HepG2 (cell line): ENCODE data around the gene JADE2. TPM values are rescaled to one million over a fixed set of nuclear protein-coding genes. Genes with fewer than 3 reads are reported as not detected.
A peak's percentile ranks its signal among the peaks of the same experiment; 100 is the strongest.

Experiments
- ARID4A ChIP-seq: sonication (generic); formaldehyde crosslinking; IDR thresholded peaks from 2 replicates; pipeline ENCODE4 v1.5.0; 2020; ENCODE audit warnings: mild to moderate bottlenecking, missing genetic modification reagents, borderline replicate concordance
- EHMT2 ChIP-seq: fragments of 200-600 bp; sonication (generic); IDR thresholded peaks from 2 replicates; pipeline ENCODE4 v1.7.0; 2017; ENCODE audit warnings: antibody characterized with exemption, low read depth, low read length, borderline replicate concordance
- FOSL1 ChIP-seq: sonication (generic); formaldehyde crosslinking; IDR thresholded peaks from 2 replicates; pipeline ENCODE4 v1.9.0; 2021; ENCODE audit warnings: missing genetic modification reagents, borderline replicate concordance
- MIER2 ChIP-seq: IDR thresholded peaks from 2 replicates; pipeline ENCODE4 v1.6.1; 2016; ENCODE audit warnings: missing biosample characterization, missing genetic modification reagents
- NFAT5 ChIP-seq: sonication (generic); formaldehyde crosslinking; IDR thresholded peaks from 2 replicates; pipeline ENCODE4 v1.4.0; 2020; ENCODE audit warnings: missing genetic modification reagents
- TBX2 ChIP-seq: sonication (generic); formaldehyde crosslinking; IDR thresholded peaks from 2 replicates; pipeline ENCODE4 v1.5.0; 2020; ENCODE audit warnings: missing genetic modification reagents, mild to moderate bottlenecking, borderline replicate concordance
- TRIM24 ChIP-seq: sonication (generic); formaldehyde crosslinking; IDR thresholded peaks from 2 replicates; pipeline ENCODE4 v1.8.0; 2022; ENCODE audit warnings: mild to moderate bottlenecking, missing genetic modification reagents
- ZBTB8A ChIP-seq: sonication (generic); formaldehyde crosslinking; IDR thresholded peaks from 2 replicates; pipeline ENCODE4 v1.4.0; 2020; ENCODE audit warnings: mild to moderate bottlenecking, low read depth, missing genetic modification reagents, borderline replicate concordance
- ZNF12 ChIP-seq: sonication (generic); formaldehyde crosslinking; IDR thresholded peaks from 2 replicates; pipeline ENCODE4 v1.5.0; 2020; ENCODE audit warnings: missing genetic modification reagents
- ZNF513 ChIP-seq: sonication (generic); formaldehyde crosslinking; conservative IDR thresholded peaks from 2 replicates; pipeline ENCODE4 v1.5.0; 2020; ENCODE audit warnings: missing genetic modification reagents
- ZNF557 ChIP-seq: sonication (generic); formaldehyde crosslinking; IDR thresholded peaks from 2 replicates; pipeline ENCODE4 v1.4.0; 2020; ENCODE audit warnings: missing genetic modification reagents
- ZNF790 ChIP-seq: sonication (generic); formaldehyde crosslinking; IDR thresholded peaks from 2 replicates; pipeline ENCODE4 v1.8.0; 2022; ENCODE audit warnings: missing genetic modification reagents, mild to moderate bottlenecking, borderline replicate concordance
- ZNF841 ChIP-seq: sonication (generic); formaldehyde crosslinking; IDR thresholded peaks from 2 replicates; pipeline ENCODE4 v1.8.1; 2023; ENCODE audit warnings: missing genetic modification reagents, borderline replicate concordance
- polyA plus RNA-seq, 8 experiments: library from polyadenylated mRNA; depleted of rRNA in 3 of 8; stranded (reverse) in 7 of 8; unstranded in 1 of 8; fragments of >200 nt; fragmentation: Illumina TruSeq in 4 of 8; extraction: Trizol in 4 of 8; gene quantifications; 2 replicates each; pipeline versions ENCODE4 v1.2.1 to v1.2.3, GENCODE V29; 2011 to 2016; ENCODE audit warnings: low read depth in 4 of 8, missing spikeins in 1 of 8, mixed read lengths in 1 of 8; ENCODE audit not compliant: insufficient read depth in 1 of 8
- total RNA-seq, 5 experiments: library from RNA; depleted of rRNA; stranded (reverse); fragments of >200 nt; fragmentation: Illumina TruSeq; extraction: Trizol; gene quantifications; 2 replicates each; pipeline ENCODE4 v1.2.3, GENCODE V29; 2016; ENCODE audit warnings: low read depth in 1 of 5
- TF ChIP-seq, protein P1 (sequence below): IDR thresholded peaks from 2 replicates; pipeline ENCODE4 v1.6.1; 2016; ENCODE audit warnings: low read depth, borderline replicate concordance
- TF ChIP-seq, protein P2 (sequence below): sonication (generic); formaldehyde crosslinking; conservative IDR thresholded peaks from 2 replicates; pipeline ENCODE4 v1.8.1; 2023; ENCODE audit warnings: missing genetic modification reagents

JADE2 gene
- total and polyA plus RNA-seq, 2 of the 13 experiments (the other 11 are each of a cell fraction or from before 2014, with no cell fraction given): 7.5 to 15.1 TPM

DNA sequence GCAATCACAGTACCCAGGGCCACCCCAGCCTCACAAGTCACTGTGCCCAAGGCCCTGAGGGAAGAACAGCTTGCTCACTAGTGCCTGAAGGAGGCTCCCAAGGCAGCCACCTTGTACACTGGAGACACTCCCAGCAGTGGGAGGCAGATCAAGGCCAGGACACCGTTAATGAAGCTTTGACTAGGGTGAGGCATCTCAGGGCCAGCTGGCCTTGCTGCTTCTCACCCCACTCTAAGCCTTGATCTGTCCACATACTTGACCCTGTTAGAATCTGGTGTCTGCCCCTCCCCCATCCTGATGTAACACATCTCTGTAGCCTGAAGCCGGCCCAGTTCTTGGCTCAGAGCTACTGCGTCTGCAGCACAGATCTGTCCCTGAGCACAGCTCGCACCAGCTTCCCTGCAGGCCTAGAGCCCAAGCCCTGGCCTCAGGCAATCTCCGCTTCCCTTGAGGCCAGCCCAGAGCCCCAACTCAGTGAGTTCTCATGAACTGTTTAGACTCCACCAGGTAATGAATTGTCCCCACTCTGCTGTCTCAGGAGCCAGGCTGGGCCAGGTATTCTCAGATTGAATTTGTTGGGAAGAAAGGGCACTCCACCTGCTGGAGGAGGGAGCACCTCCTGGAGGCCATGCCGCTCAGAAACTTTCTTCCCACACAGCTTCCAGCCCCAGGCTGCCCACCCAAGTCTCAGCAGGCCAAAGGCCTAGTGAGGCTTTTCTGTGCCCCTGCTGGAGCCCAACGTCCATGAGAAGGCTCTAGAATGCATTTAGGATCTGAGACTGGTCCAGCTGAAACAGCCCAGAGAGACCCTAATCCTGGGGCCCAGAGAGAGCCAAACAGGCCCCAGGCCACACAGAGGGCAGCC, 13.4 kb upstream of the JADE2 start (continued):
- TF ChIP-seq ARID4A (CRISPR knock-in tag) (peak; percentile 48; the same call in 1 of the 2 replicates), ZNF790 (CRISPR knock-in tag) (no peak), ZNF841 (CRISPR knock-in tag) (no peak), ZNF513 (CRISPR knock-in tag) (no peak), ZNF12 (CRISPR knock-in tag) (peak; percentile 44; the same call in 1 of the 2 replicates), ZNF557 (CRISPR knock-in tag) (no peak), TBX2 (CRISPR knock-in tag) (0 out of 2 replicates have a peak, but pooled peaks have one; percentile 64), TRIM24 (CRISPR knock-in tag) (no peak), NFAT5 (CRISPR knock-in tag) (no peak), ZBTB8A (CRISPR knock-in tag) (no peak), MIER2 (CRISPR knock-in tag) (peak; percentile 30; the same call in 1 of the 2 replicates), EHMT2 (no peak), FOSL1 (CRISPR knock-in tag) (no peak)
- TF ChIP-seq, protein P1, sequence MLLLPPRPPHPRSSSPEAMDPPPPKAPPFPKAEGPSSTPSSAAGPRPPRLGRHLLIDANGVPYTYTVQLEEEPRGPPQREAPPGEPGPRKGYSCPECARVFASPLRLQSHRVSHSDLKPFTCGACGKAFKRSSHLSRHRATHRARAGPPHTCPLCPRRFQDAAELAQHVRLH (CRISPR knock-in tag): peak; percentile 53; the same call in 1 of the 2 replicates
- TF ChIP-seq, protein P2, sequence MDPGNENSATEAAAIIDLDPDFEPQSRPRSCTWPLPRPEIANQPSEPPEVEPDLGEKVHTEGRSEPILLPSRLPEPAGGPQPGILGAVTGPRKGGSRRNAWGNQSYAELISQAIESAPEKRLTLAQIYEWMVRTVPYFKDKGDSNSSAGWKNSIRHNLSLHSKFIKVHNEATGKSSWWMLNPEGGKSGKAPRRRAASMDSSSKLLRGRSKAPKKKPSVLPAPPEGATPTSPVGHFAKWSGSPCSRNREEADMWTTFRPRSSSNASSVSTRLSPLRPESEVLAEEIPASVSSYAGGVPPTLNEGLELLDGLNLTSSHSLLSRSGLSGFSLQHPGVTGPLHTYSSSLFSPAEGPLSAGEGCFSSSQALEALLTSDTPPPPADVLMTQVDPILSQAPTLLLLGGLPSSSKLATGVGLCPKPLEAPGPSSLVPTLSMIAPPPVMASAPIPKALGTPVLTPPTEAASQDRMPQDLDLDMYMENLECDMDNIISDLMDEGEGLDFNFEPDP (CRISPR knock-in tag): no peak
